Ovary (tissue), 3 donors: ENCODE results near the gene TSSK1B.

Experiments
- EP300 ChIP-seq: sonication (generic); formaldehyde crosslinking; IDR thresholded peaks from one replicate; pipeline ENCODE4 v1.6.1; 2017; ENCODE audit warnings: antibody characterized with exemption
- POLR2A ChIP-seq: fragments of 450-650 bp; IDR thresholded peaks from one replicate; pipeline ENCODE4 v1.6.1; 2017; ENCODE audit warnings: antibody characterized with exemption, mild to moderate bottlenecking, moderate library complexity
- TF ChIP-seq, protein P1 (sequence below), 3 donors: fragments of 450-650 bp in 2 of 3; fragments of 200-600 bp in 1 of 3; IDR thresholded peaks; one replicate each; pipeline versions ENCODE4 v1.5.1 to v1.8.0; 2016 to 2022; ENCODE audit warnings: antibody characterized with exemption in 3 of 3, mild to moderate bottlenecking in 1 of 3
- donor health status: DM: no; HTN: no; CAD: no.

GRCh38 chr5:113404269-113404668 is 30.5 kb downstream of the TSSK1B start:
- TF ChIP-seq, protein P1, sequence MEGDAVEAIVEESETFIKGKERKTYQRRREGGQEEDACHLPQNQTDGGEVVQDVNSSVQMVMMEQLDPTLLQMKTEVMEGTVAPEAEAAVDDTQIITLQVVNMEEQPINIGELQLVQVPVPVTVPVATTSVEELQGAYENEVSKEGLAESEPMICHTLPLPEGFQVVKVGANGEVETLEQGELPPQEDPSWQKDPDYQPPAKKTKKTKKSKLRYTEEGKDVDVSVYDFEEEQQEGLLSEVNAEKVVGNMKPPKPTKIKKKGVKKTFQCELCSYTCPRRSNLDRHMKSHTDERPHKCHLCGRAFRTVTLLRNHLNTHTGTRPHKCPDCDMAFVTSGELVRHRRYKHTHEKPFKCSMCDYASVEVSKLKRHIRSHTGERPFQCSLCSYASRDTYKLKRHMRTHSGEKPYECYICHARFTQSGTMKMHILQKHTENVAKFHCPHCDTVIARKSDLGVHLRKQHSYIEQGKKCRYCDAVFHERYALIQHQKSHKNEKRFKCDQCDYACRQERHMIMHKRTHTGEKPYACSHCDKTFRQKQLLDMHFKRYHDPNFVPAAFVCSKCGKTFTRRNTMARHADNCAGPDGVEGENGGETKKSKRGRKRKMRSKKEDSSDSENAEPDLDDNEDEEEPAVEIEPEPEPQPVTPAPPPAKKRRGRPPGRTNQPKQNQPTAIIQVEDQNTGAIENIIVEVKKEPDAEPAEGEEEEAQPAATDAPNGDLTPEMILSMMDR (IDR thresholded peaks at IDR 0.05), result no peak
- TF ChIP-seq POLR2A, result no peak
- TF ChIP-seq EP300, result no peak
